ENCODE data around the gene ZDHHC19.
"Not testable (repeated sequence)": the region's sequence is repeated elsewhere in the genome, so short reads cannot be mapped to it uniquely, and the experiment has no call there.

The ZDHHC19 gene

GRCh38 chr3:196175722-196176121 lies 35.5 kb downstream of the ZDHHC19 start:
- no peak for DNase-seq

GRCh38 chr3:196175116-196175625 lies 36.0 kb downstream of the ZDHHC19 start:
- no peak for DNase-seq

GRCh38 chr3:196174652-196175051 lies 36.5 kb downstream of the ZDHHC19 start:
- no peak for DNase-seq

GRCh38 chr3:196170296-196170695 lies 40.9 kb downstream of the ZDHHC19 start:
- DNase-seq: not testable (repeated sequence)

- DNase-seq: no peak
Measured at GRCh38 chr3:196169836-196170240, 41.4 kb downstream of the ZDHHC19 start.

- no peak for DNase-seq
Measured at GRCh38 chr3:196168808-196169391, 42.3 kb downstream of the ZDHHC19 start.

GRCh38 chr3:196166741-196167140 lies 44.5 kb downstream of the ZDHHC19 start:
- no peak for DNase-seq

GRCh38 chr3:196165850-196166249 lies 45.4 kb downstream of the ZDHHC19 start:
- DNase-seq: no peak

- DNase-seq: not testable (repeated sequence)
Measured at GRCh38 chr3:196165006-196165575, 46.1 kb downstream of the ZDHHC19 start.

GRCh38 chr3:196164576-196164975 lies 46.6 kb downstream of the ZDHHC19 start:
- no peak for DNase-seq

- no peak for DNase-seq
Measured at GRCh38 chr3:196163666-196164493, 47.3 kb downstream of the ZDHHC19 start.

GRCh38 chr3:196163212-196163611 lies 48.0 kb downstream of the ZDHHC19 start:
- no peak for DNase-seq

- no peak for DNase-seq
Measured at GRCh38 chr3:196162679-196163078, 48.5 kb downstream of the ZDHHC19 start.

- DNase-seq: no peak
Measured at GRCh38 chr3:196159952-196160804, 51.0 kb downstream of the ZDHHC19 start.

GRCh38 chr3:196159526-196159925 lies 51.7 kb downstream of the ZDHHC19 start:
- no peak for DNase-seq

- DNase-seq: no peak
Measured at GRCh38 chr3:196156160-196156559, 55.0 kb downstream of the ZDHHC19 start.

- no peak for DNase-seq
Measured at GRCh38 chr3:196150481-196150880, 60.7 kb downstream of the ZDHHC19 start.

GRCh38 chr3:196149831-196150301 lies 61.3 kb downstream of the ZDHHC19 start:
- DNase-seq: no peak

GRCh38 chr3:196149375-196149774 lies 61.8 kb downstream of the ZDHHC19 start:
- no peak for DNase-seq

Measured in activated CD4-positive, CD25-positive, alpha-beta regulatory T cell treated with anti-CD3 and anti-CD28 coated beads, Interleukin-2, amount 50 U/mL, for 72 hours (primary cell).